CD4-positive, alpha-beta T cell treated with Interleukin-15 for 4 hours (primary cell): ENCODE data around the gene PREX1.

Experiments used
- DNase-seq: peaks from one replicate; pipeline ENCODE4 v3.0.0-alpha.2; 2020; ENCODE audit warnings: low spot score

The PREX1 gene

GRCh38 chr20:48735112-48735511, 92.7 kb downstream of the PREX1 start:
- no peak for DNase-seq

DNA sequence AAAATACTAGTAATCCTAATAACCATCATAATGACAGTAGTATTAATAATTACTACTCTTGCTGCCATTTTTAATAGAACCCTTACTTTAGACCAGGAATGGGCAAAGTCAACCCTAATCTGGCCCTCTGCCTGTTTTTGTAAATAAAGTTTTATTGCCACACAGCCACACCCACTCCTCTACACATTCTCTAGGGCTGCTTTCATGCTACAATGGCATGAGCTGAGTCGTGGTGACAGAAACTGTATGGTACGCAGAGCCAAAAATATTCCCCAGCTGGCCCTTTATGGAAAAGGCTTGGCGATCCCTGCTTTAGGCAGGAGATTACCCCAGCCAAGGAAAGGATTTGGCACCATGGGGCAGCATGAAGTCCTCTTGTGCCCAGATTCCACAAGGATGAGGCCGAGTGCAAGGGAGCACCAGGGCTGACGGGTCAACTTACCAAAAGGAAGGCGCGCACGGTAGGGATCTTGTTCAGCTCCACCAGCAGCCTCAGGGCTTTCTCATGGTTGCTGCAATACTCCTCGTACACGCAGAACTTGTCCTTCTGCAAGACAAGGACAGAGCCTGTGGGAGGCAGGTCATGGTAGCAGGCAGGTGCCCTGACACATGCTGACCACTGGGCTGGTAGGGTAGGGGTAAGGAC, 93.6 kb downstream of the PREX1 start:
- DNase-seq = no peak

- DNase-seq = no peak
Measured at GRCh38 chr20:48733296-48733790, 94.5 kb downstream of the PREX1 start.

DNA sequence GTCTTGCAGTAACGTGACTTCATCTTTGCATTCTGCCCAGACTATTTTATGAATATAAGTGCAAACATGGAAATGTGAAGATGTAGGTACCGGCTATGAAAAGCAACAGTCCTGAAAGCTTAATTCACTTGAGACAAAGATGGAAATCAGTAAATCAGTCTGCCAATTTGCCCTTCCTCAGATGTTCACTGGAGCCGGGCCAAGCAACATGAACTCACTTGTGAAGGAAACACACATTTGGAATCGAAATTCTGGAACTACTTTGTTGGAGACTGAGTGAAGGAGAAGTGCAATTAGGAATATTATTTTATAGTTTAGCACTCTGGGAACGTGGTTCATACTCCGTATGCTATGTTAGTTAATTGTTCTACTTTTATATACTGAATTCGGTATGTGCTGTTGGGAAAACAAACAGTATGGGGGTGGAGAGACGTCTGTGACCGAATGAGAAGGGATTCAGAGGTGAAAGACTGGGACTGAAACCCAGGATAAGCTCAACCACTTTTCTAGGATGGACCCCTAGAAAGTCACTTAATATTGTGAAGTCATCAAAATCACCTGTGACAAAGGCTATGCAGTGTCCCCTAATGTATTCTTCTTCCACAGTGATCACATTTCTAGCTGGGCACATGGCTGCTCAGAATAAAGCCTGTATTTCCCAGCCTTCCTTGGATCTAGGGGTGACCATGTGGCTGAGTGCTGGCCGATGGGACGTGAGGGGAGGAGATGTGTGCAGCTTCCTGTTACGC, 95.5 kb downstream of the PREX1 start:
- DNase-seq = no peak

- no peak for DNase-seq
Measured at GRCh38 chr20:48731536-48731935, 96.3 kb downstream of the PREX1 start.

DNA sequence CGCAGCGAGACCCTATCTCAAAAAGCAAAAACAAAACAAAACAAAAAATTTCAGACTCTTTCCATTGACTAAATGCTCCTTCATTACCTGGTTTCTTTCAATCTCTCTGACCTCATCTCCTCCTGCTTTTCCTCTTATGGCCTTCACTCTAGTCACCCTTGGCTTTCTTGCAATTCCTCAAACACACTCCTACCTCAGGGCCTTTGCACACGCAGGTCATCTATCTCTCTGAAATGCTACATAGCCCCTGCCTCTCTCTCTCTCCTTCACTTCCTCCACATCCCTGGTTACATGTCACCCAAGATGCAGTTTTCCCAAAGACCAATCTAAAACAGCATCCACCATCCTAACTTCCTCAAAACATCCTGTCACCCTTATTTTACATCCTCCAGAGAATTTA, 96.8 kb downstream of the PREX1 start:
- DNase-seq = no peak

DNA sequence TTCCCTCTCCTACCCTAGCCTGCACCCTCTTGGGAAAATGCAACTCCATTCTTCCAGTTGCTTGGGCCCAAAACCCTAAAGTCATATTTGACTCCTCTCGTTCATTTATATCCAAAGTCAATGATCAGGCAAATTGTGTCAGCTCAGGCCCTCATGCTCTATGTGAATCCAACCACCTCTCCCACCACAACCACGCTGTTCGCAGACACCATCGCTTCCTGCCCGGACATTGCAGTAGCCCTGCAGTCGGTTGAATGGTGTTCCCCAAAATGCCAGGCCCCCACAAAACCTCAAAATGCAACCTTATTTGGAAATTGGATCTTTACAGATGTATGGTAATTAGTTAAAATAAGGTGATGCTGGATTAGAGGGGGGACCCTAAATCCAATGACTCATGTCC, 98.3 kb downstream of the PREX1 start:
- DNase-seq = no peak

DNA sequence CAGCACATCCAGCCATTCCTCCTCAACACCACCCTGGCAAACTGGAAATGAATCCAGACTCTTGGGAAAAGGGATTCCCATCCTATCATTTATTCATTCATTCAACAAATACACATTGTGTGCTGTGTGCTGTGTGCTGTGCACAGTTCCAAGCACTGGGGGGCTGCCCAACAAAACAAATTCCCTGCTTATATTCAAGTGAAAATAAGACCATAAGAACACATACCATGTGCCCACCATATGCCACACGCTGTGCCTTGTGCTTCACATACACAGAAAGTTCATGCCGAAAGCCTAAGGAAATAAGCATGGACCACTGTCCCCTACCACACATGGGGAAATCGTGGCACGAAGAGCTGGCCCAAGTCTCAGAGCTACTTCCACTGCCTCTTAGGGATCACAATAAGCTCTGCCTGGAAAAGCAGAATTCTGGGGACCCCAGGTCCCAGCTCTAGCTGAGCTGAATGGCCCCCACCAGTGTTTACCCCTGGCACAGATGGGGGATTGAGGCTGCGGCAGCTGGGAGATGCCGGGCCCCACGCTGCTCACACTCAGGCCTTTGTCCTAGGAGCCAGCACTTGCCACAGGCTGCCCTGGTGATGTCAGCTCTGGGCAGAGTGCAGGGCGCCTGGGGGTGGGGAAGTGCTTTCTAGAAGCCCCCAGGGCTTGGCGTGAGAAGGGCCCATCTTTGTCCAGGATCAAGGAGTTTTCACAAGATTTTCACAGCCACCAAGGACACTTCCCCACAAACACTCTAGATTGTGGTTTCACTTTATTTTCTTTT, 99.6 kb downstream of the PREX1 start:
- DNase-seq = no peak

DNA sequence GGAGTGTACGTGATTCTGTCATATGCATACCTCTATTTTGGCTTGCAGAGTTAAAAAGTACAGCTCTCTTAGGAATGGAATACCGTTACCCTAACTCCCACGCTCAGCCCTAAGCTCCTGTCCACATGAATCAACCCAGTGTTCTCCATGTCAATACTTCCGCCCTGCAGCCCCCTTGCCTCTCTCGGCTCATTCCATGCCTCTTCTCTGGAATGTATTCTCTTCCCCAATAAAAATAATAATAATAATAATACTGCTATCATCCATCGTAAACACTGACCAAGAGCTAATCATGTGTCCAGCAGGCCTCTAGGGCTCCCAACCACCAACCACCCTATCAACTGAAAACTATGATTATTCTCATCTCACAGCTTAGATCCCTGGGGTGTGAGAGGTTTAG, 100.6 kb downstream of the PREX1 start:
- DNase-seq = no peak

- DNase-seq = no peak
Measured at GRCh38 chr20:48725555-48725991, 102.2 kb downstream of the PREX1 start.

GRCh38 chr20:48724891-48725554, 102.8 kb downstream of the PREX1 start:
- DNase-seq = no peak

DNA sequence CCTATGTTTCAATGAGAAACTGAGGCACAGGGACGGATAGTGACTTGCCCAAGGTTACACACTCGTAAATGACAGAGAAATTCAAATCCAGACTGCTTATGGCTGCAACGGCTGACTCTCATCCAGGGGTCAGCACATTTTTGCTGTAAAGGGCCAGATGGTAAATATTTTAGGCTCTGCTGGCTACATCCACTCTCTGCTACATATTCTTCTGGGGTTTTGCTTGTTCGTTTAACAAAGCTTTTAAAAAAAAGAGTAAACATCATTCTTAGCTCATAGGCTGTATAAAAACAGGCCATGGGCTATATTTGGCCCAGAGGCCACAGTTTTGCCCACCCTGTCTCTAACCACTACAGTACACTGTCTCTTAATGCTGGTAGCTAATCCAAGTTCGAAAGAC, 103.4 kb downstream of the PREX1 start:
- DNase-seq = no peak

DNA sequence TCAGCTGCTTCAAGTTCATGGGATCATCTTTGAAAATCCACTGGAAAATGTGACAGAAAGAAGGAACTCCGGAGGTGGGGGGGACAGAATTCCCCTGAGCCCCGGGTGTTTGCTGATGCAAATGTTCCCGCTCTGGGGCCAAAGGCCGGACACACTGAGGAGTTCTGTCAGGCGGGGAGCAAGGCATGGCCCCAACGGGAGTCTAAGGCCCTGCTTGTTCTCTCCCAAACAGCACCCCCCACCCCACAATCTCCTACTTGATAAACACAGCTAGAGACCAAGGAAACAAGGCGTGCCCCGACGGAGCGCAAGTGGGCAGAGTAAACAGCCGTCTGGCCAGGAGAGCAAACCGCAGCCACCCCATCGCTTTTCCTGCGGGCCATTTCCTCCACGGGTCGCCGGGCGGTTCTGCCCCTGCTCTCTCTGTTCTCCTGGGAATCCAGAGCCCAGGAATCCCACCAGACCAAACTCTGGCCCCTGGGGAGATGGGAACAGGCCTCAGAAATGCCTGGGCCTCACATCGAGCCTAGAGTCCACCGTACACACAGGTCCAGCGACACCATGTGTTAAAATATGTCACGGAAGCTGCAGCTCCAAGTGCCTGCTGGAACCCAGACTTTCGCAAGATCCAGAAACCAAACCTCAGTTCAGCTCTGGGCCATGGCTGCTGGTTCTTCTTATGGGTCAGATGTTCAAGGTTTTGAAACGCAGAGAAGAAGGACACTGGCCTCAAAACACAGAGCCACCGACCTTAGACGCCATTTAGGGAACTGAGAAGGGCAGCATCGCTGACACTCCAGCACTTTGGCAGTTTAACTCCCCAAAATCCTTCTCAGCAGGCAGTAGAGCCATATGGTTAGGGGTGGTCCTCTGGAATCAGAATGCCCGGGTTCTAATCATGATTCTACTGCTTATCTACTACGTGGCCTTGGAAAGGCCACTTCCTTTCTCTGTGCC, 104.2 kb downstream of the PREX1 start:
- no peak for DNase-seq

GRCh38 chr20:48722737-48723191, 105.0 kb downstream of the PREX1 start:
- no peak for DNase-seq

GRCh38 chr20:48722002-48722731, 105.6 kb downstream of the PREX1 start:
- no peak for DNase-seq

- DNase-seq = no peak
Measured at GRCh38 chr20:48721324-48722001, 106.3 kb downstream of the PREX1 start.

- no peak for DNase-seq
Measured at GRCh38 chr20:48720256-48720985, 107.4 kb downstream of the PREX1 start.

- no peak for DNase-seq
Measured at GRCh38 chr20:48719598-48720255, 108.1 kb downstream of the PREX1 start.
